COLO668 (cell line): ENCODE data around the gene RBM19.

ENCODE experiments used
- DNase-seq: peaks from one replicate; lab custom pipeline; 2025; ENCODE audit not compliant: unreplicated experiment; lab: John Stamatoyannopoulos, UW

RBM19 gene

DNA sequence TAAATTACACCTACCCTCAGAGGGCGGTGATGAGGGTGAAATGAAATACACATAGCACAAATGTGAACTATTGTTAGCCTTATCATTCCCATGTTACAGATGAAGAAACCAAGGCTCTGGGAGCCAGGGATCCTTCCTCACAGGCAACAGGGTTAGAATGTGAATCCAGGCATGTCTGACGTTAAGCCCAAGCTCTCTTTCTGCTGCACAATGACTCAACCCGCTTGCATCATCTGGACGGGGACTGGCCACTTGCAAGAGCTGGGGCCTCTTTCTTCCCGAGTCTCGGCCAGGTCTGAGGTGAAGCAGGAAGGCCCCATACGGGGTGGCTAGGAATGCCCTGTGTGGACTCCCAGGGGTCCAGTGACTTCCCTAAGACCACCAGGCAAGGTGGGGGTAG, 105.2 kb downstream of the RBM19 start:
- DNase-seq: no peak

DNA sequence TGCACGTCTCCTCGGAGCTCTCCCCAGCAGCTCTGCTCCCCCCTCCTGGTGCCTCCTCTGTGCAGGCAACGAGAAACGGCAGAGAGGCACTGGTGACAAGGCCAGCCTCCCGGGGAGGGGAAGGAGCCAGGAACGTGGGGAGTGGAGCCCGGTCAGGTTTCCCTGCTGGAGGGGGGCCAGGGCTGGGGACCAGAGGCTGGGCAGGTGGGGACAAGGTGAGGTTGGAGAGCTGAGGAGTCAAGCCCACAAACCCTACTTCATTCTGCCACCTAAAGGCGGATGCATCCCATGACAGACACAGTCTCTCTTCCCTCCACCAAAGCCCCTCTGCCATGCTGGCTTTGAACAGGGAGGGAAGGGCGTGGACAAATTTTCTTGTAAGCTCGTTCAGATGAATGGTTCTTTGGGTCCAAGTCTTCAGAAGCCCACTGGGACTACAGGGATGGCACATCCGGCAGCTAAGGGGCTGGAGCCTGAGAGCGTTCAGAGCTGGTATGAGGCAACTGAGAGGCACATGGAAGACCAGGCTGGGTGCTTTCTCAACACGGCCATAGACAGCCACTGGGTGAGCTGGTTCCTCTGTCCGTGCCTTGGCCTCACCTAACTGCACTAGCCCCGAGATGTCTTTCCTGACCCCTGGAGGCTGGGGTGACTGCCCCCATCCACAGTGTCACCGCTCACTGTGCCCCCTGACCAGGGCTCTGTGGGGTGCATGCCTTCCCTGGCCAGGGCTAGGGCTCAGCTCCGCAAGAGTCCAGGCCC, 105.9 kb downstream of the RBM19 start:
- no peak for DNase-seq

GRCh38 chr12:113858841-113859386, 107.2 kb downstream of the RBM19 start:
- DNase-seq: no peak

- no peak for DNase-seq
Measured at GRCh38 chr12:113857371-113857770, 108.8 kb downstream of the RBM19 start.

DNA sequence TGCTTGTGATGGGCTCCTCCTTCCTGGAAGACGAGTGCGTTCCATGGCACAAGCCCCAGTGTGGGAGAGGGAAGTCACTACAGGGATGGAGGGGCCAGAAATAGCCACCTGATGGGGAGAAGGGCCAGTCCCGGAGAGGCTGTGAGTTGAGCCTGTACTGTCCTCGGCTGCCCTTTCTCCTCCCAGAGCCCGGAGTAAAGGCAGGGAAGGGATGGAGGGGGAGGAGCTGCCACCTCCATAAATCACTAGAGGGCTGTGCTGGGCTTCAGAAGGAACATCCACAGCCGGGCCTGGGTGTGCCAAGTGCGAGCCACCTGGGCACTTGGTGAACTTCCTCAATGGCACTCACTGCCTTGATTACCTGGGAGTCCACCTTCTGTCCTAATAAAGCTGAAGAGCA, 110.1 kb downstream of the RBM19 start:
- no peak for DNase-seq

DNA sequence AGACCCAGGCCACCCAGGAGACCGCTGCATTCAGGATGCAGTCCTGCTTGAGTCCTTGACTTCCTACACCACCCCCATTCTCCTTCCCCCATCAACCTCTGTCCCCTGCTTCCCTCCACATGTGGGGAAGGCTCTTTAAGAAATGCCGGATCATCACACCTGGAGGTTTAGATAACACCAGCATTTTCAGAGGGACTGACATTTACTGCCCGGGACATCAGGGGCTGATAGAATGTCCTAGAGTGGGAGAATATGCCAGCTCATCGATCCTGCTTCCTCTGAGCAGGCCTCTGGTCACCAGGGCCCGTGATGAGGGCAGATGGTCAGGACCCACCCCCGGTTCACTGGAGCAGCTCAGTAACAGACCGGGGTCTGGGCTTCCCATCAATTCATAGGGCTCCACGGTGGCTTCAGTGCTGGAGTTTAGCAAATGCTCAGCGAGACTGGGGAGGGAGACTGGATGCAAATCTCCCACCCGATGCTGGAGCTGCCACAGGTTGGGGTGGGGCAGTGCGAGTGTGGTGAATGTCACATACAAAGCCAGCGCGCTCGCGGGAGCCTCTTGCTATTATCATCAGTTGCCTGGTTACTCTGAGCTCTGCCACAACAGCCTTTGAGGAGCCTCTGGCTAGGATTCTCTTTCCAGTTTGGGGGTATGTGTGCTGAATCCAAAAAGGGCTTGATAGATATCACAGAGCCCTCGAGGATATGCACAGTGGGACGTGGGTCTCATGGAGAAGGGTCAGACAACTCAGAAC, 111.6 kb downstream of the RBM19 start:
- DNase-seq: no peak

- DNase-seq: no peak
Measured at GRCh38 chr12:113853491-113853890, 112.6 kb downstream of the RBM19 start.

- DNase-seq: no peak
Measured at GRCh38 chr12:113852695-113853490, 113.2 kb downstream of the RBM19 start.

DNA sequence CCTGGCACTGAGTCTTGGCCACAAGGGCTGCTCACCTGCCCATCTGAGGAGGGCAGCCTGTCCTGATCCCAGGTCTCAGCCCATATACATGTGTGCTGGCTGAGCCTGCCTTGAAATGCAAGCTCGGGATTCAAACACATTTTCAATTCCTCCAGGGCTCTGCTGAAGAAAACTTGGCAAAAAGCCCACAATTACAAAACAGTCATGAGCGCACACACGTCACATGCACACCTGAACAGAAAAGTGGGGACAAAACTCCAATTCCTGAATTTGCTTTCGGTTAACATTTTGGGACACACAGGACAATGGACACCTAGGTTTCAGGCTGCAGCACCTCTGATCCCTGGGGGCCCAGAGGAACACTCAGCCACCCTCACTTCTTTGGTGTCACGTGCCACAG, 113.9 kb downstream of the RBM19 start:
- DNase-seq: no peak

GRCh38 chr12:113850309-113851056, 115.6 kb downstream of the RBM19 start:
- DNase-seq: no peak

DNA sequence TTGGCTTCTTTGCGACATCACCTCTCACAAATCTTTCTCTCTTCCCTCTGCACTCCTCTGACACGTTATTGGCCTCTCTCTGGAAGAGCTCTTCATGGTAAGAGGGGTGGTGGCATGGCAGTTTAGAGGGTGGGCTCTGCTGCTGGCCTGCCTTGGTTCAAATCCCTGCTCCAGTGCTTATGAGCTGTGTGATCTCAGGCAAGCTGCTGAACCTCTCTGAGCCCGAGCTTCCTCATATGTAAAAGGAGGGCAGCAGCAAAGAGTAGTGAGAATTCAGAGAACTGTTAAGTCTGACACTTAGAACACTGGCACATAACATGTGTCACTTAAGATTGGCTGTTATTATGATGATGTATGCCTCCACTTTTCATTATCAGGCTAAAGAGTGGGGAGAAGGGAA, 118.3 kb downstream of the RBM19 start:
- no peak for DNase-seq

- DNase-seq: no peak
Measured at GRCh38 chr12:113846883-113847755, 119.0 kb downstream of the RBM19 start.

- no peak for DNase-seq
Measured at GRCh38 chr12:113845900-113846674, 120.0 kb downstream of the RBM19 start.

GRCh38 chr12:113844495-113845210, 121.5 kb downstream of the RBM19 start:
- DNase-seq: no peak

DNA sequence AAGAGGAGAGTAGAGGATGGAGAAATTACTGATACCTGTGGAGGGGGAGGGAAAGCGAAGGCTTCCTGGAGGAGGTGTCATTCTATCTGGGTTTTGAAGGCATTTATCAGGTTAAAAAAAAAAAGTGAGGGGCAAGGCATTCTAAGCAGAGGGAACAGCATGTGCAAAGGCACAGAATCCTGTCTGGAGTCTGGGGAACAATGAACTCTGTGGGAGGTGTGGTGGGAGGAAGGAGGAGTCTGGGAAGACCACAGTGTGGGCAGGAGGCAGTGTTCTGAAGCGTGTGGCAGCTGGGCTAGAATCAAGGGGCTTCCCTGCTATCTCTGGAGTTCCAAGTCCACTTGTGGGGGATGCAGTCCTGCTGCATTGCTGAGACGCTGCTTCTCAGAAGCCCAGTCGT, 123.4 kb downstream of the RBM19 start:
- DNase-seq: no peak

DNA sequence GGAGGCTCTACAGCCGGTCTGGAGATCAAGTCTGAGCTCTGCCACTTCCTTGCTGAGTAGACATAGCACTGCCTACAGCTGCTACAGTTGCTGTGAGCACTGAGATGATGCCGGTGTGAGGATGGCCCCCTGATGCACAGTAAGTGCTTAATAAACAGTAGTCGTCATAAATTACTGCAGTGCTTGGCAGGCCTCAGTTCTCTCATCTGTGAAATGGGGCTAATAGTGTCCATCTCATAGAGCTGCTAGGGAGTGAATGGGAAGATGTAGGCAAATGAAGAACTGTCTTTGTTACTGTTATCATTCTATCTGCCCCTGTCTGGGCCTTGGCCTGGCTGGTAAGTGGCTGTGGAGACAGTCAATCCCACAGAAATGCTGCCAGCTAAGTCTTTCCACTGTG, 124.3 kb downstream of the RBM19 start:
- DNase-seq: no peak

DNA sequence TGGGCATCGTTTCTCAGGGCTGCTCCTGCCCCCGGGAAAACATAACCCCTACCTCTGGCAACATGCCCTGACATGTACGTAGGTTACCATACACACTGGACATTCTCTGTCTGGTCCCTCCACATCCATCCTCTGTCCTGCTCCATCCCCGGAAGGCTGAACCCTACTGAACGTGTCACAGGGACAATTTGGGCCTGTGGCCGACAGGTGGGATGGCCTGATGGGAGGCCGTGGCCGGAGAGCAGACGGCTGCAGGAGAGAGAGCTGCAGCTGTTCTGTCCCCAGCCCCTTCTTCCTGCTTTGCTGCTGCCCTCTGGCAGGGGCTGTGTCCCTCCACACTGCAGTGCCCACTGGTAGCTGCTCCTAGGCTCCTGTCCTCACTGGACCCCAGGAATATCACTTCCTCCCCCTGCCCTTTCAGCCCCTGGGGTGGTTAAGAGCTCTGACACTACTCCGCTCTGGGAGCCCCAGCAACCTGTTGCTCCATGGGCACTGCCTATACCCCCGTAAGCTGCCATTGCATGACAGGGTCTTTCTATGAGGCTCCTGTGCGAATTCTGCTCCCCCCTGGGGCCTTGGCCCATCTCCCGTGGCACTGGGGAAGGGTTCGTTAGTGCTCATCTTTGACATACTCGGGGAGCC, 125.6 kb downstream of the RBM19 start:
- DNase-seq: no peak

DNA sequence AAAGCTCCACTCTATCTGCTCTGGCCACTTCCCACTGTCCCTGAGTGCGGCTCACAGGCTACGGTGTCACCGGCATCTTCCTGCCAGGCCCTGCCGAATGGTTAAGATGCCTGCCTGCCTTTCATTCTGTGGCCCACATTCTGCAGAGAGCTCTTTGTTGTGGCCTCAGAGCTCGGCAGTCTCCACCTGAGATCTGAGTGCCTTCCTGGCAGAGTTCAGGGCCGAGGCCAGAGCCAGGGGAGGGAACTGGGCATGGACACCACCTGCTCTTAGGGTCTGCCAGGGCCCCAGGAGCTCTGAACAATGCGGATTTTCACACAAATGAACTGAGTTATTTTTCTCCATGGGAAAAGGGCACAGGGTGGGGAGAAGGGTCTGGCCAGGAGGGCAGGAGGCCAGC, 127.2 kb downstream of the RBM19 start:
- no peak for DNase-seq
